HCEC 1CT (cell line): ENCODE results near the gene CASP5.
A peak's percentile ranks its signal among the peaks of the same experiment; 100 is the strongest.
"Not testable (repeated sequence)": the region's sequence is repeated elsewhere in the genome, so short reads cannot be mapped to it uniquely, and the experiment has no call there.

Experiments used
- DNase-seq: peaks from one replicate; pipeline ENCODE4 v3.0.0-alpha.2; 2017

The CASP5 gene

GRCh38 chr11:105023003-105023402 lies at the start of gene CASP5:
CASP5 (minus strand) TSS chr11:105023168; CDS start chr11:105023136, 32 bp downstream.
- DNase-seq = no peak

DNA sequence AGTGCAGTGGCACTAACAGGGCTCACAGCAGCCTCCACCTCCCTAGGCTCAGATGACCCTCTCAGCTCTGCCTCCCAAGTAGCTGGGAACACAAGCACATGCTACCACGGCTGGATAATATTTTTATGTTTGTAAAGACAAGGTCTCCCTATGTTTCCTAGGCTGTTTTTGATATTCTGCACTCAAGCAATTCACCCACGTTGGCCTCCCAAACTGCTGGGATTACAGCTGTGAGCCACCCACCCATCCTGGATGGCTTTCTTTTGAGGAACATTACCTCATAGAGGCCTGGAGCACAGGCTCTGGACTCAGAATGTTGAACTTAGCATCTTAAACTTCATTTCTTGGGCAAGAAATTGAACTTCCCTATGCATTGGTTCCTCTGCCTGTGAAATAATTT lies 49.1 kb upstream of the CASP5 start:
- not testable (repeated sequence) for DNase-seq

DNA sequence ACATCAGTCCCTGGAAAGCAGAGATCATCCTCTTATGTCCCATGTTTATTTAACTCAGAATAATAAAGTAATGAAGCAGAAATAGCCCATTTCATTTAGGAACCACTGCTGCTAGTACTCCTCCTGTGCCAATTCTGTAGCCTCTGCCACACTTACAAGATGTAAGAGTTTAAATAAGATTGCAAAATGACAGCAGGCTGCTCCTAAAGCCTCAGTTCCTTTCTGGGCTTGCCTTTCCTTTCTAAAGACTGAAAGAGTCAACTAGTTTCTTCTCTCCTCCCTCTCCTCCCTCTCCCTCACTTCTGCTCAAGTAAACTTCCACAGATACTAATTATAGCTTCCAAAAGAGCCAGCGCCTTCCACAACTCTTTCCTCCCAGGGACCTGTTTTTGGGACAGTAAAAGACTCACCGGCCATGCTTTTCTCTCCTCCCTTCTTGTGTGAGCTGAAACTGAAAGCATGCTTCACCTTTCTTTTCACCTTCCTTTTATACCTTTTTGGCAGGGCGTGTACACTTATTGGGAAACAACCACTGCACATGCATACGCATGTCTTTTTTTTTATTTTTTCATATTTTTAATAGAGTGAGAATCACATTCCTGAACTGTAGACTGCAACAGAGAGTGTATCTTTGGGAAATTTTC lies 48.2 kb upstream of the CASP5 start:
- no peak for DNase-seq

DNA sequence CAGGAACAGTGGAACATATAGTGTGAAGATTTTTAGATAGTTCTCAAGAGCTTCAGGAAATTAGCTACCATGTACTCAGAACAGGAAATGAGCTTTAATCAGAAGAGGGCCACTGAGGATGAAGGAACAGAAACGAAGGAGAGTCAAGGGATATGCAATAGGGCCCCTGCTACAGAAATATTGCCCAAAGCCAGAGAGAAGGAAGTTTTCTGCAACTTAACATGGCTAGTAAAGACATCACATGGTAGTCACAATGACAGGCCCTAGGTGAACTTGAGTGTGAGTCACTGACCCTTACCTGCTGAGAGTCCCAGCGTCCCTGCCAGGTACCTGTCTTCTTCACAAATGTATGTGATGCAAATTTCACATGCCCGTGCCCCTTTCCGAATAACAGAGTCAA lies 47.3 kb upstream of the CASP5 start:
- no peak for DNase-seq

DNA sequence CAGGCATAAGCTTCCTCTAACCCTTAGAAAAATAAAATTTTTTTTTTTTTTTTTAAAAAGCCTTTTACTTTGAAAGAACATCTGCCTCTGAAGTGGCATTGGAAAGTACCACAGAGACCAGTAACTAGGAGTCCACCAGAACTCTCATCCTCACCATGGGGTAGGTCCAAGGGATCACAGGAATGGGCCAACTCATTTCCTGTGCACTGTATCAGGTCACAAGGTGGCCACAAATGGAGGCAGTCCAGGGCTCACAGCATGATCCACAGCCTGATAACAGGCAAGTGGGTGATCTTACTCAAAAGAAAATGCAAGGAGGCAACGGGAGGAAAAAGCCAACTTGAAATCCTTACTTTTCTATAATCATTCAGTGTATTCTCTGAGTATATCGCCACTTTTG lies 46.8 kb upstream of the CASP5 start:
- not testable (repeated sequence) for DNase-seq

GRCh38 chr11:105063245-105063941 lies 40.4 kb upstream of the CASP5 start:
- DNase-seq = not testable (repeated sequence)

GRCh38 chr11:105057432-105057831 lies 34.5 kb upstream of the CASP5 start:
- no peak for DNase-seq

- DNase-seq = no peak
Measured at GRCh38 chr11:105056446-105056845, 33.5 kb upstream of the CASP5 start.

DNA sequence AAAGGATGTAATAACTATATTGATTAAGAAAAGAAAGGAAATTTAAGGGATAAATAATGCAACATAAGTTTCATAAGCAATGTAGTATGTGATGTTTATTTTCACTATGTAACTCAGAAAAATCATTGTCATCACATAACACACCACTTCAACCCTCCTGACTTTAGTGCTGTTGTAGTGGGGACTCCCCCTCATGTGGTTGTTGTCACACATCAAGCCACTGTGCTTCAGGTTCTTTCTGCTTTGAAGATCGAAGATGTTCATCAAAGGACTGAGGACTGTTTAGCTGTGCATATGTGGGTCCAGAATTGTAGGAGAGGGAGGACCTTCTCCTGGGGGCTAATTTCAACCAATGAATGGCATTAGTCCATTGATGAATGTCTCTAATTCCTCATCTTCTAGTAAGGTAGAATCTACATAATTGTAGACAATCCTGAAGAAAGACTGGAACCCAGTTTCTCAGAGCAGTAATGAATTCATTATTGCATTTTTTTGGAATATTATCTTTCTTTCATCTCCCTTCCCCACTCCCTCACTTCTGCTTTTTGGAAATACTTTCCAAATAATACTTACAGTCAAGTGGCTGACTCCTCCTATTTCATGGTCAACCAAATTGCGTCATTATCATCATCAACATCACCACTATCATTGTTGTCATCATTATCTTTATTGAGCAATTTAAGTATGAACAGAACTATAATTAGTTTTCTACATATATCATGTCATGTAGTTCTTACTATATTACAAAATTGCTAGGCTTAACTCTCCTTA lies 31.9 kb upstream of the CASP5 start:
- no peak for DNase-seq

- no peak for DNase-seq
Measured at GRCh38 chr11:105052487-105052886, 29.5 kb upstream of the CASP5 start.

- no peak for DNase-seq
Measured at GRCh38 chr11:105051559-105051958, 28.6 kb upstream of the CASP5 start.

- DNase-seq = no peak
Measured at GRCh38 chr11:105049481-105049880, 26.5 kb upstream of the CASP5 start.

- DNase-seq = peak; percentile 99
Measured at GRCh38 chr11:105046898-105047579, 24.1 kb upstream of the CASP5 start.

DNA sequence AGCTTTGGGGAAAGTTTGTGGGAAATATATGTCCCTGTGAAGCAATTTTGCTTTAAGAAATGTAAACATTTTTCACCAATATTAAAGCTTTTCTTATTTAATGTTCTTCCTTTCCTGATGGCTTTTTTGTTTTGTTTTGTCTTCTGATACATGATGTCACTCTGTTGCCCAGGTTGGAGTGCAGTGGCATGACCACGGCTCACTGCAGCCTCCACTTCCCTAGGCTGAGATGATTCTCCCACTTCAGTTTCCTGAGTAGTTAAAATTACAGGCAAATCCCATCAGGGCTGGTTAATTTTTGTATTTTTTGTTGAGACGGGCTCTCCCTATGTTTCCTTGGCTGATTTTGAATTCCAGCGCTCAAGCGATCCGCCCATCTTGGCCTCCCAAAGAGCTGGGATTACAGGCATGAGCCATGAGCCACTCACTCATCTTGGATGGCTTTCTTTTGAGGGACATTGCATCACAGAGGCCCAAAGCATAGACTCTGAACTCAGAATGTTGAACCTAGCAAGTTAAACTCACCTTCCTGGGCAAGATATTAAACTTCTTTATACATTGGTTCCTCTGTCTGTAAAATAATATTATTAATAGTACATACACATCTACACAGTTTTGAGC lies 22.8 kb upstream of the CASP5 start:
- DNase-seq = no peak

DNA sequence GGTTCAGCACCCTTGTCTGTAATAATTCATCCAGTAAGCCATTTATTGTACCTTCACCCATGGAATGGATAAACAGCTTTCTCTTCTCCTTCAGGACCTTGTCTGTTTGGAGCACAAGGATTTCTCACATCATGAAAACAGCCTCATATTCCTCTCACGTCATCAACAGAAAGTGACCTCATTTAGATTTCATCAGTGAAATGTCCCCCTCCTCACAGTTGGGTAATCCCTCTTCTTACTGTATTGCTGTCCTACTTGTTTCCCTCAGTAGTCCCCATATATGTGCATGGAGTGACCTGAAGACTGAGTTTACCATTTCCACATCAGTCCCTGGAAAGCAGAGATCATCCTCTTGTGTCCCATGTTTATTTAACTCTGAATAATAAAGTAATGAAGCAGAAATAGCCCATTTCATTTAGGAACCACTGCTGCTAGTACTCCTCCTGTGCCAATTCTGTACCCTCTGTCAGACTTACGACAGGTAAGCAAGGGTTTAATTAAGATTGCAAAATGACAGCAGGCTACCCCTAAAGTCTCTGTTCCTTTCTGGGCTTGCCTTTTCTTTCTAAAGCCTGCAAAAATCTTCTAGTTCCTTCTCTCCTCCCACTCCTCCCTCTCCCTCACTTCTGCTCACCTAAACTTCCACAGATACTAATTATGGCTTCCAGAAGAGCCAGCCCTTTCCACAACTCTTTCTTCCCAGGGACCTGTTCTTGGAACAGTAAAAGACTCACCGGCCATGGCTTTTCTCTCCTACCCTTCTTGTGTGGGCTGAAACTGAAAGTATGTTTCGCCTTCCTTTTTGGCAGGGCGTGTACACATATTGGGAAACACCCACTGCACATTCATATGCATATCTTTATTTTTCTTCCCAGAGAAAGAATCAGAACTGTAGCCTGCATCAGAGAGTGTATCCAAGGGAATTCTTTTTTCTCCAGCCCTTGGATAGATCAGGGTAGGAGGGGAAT lies 21.9 kb upstream of the CASP5 start, which contains the start of gene CARD16:
Gene CARD16, minus strand, starts transcription at position 779 of the 968 bp plus-strand sequence. Its CDS starts 38 bp downstream, at position 741.
- DNase-seq = peak; percentile 63

DNA sequence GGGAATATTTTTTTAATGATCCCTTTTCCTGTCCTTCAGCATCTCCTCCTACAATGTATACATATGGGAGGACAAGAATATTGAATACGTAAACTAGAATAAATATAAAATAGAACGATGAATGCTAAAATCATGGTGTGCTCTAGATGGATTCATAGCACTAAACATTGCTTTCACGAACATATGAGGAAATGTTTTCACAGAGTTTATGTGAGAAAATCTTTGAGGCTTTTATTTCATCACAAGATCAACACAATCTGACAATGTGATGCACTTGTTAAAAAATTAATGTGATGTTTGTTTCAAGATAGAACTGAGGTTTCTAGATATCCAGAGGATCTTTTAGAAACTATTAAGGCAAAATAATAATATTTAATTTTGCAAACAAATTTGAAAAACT lies 19.2 kb upstream of the CASP5 start:
- DNase-seq = no peak

- DNase-seq = no peak
Measured at GRCh38 chr11:105040703-105041102, 17.7 kb upstream of the CASP5 start.

DNA sequence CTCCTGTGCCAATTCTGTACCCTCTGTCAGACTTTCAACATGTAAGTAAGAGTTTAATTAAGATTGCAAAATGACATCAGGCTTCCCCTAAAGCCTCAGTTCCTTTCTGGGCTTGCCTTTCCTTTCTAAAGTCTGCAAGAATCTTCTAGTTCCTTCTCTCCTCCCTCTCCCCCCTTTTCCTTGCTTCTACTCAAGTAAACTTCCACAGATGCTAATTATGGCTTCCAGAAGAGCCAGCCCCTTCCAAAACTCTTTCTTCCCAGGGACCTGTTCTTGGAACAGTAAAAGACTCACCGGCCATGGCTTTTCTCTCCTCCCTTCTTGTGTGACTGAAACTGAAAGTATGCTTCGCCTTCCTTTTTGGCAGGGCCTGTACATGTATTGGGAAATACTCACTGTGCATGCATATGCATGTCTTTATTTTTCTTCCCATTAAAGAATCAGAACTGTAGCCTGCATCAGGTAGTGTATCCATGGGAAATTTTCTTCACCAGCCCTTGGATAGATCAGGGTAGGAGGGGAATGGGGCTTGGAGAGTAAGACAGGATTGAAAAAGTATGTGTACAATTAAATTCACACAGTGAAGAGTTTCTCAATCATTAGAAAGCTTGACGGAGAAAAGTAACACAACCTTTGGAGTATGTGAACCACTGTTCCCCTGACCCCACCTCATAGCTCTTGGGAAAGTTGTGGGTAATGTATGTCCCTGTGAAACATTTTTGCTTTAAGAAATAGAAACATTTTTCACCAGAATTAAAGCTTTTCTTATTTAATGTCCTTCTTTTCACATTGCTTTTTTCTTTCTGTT lies 12.0 kb upstream of the CASP5 start, which contains the start of gene CASP1:
Gene CASP1, minus strand, starts transcription at position 332 of the 808 bp plus-strand sequence. Its CDS starts 31 bp downstream, at position 301.
- DNase-seq = peak; percentile 79

DNA sequence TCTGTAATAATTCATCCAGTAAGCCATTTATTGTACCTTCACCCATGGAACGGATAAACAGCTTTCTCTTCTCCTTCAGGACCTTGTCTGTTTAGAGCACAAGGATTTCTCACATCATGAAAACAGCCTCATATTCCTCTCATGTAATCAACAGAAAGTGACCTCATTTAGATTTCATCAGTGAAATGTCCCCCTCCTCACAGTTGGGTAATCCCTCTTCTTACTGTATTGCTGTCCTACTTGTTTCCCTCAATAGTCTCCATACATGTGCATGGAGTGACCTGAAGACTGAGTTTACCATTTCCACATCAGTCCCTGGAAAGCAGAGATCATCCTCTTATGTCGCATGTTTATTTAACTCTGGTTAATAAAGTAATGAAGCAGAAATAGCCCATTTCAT lies 11.4 kb upstream of the CASP5 start:
- not testable (repeated sequence) for DNase-seq

- DNase-seq = no peak
Measured at GRCh38 chr11:105033781-105034180, 10.8 kb upstream of the CASP5 start.
